WERI-Rb-1 (cell line): ENCODE data around the gene PDGFC.

ENCODE experiments used
- DNase-seq: peaks from one replicate; pipeline ENCODE4 v3.0.0-alpha.2; 2020
- H3K27ac ChIP-seq: fragments of 250-450 bp; sonication (Bioruptor Pico); 2 replicates; pipeline ENCODE4 v1.5.1; 2020; ENCODE audit warnings: mild to moderate bottlenecking, moderate library complexity
- H3K27me3 ChIP-seq: fragments of 250-450 bp; sonication (Bioruptor Pico); 2 replicates; pipeline ENCODE4 v1.5.1; 2021; ENCODE audit warnings: mild to moderate bottlenecking, low read depth, moderate library complexity; ENCODE audit not compliant: insufficient read depth, severe bottlenecking
- H3K36me3 ChIP-seq: fragments of 250-450 bp; sonication (Bioruptor Pico); 2 replicates; pipeline ENCODE4 v1.5.1; 2020; ENCODE audit warnings: mild to moderate bottlenecking, moderate library complexity
- H3K4me3 ChIP-seq: 2 replicates; pipeline ENCODE4 v1.5.1; 2011; ENCODE audit warnings: low read depth, mild to moderate bottlenecking, control low read depth, low read length
- H3K9me3 ChIP-seq: fragments of 250-450 bp; sonication (Bioruptor Pico); 2 replicates; pipeline ENCODE4 v1.5.1; 2021; ENCODE audit warnings: mild to moderate bottlenecking, moderate library complexity; ENCODE audit not compliant: severe bottlenecking
- TF ChIP-seq, protein P1 (sequence below): IDR thresholded peaks from 2 replicates; pipeline ENCODE4 v1.5.1; 2011; ENCODE audit warnings: low read depth, mild to moderate bottlenecking, control low read depth, inconsistent platforms, low read length

The PDGFC gene

DNA sequence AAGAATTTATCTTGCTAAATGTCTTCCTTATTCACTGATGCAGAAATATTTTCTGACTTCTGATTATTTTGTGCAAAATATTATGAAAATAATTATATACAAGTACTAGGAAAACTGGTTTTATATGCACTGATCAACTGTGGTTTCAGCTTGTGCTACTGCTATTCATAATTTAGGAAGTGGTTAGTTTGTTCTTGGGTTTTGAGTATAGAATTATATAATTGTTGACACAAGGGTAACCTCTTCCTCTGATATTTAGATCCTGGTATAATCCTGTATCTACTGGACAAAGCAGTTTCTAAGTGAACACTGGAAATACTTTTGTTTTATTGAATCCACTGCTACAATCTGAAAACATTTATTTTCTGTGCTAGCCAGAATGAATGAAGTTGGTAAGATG is 182.8 kb downstream of the PDGFC start:
- no peak overlapping the region for H3K4me3 ChIP-seq
- TF ChIP-seq, protein P1, sequence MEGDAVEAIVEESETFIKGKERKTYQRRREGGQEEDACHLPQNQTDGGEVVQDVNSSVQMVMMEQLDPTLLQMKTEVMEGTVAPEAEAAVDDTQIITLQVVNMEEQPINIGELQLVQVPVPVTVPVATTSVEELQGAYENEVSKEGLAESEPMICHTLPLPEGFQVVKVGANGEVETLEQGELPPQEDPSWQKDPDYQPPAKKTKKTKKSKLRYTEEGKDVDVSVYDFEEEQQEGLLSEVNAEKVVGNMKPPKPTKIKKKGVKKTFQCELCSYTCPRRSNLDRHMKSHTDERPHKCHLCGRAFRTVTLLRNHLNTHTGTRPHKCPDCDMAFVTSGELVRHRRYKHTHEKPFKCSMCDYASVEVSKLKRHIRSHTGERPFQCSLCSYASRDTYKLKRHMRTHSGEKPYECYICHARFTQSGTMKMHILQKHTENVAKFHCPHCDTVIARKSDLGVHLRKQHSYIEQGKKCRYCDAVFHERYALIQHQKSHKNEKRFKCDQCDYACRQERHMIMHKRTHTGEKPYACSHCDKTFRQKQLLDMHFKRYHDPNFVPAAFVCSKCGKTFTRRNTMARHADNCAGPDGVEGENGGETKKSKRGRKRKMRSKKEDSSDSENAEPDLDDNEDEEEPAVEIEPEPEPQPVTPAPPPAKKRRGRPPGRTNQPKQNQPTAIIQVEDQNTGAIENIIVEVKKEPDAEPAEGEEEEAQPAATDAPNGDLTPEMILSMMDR = no peak
- no peaks in the 10 kb centered on the region for H3K9me3 ChIP-seq
- H3K27me3 ChIP-seq = no peaks in the 10 kb centered on the region
- no peak for DNase-seq
- no peaks in the 10 kb centered on the region for H3K36me3 ChIP-seq
- no peak overlapping the region for H3K27ac ChIP-seq

DNA sequence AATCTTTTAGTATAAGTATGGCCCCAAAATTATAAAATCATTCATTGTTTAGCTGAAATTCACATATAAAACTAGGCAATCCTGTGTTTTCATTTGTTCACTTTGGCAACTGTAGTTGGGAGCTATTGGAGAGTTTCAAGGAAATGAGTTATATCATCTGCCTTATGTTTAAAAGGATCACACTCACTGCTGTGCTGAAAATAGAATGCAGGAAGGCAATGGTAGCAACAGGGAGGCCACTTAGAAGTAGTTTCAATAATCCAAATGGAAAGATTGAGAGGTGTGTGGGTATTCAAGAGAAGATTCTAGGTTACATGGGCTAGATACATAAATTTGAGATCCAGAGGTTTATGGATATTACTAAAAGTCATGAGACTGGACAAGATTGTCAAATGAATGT is 184.9 kb downstream of the PDGFC start:
- no peak for DNase-seq
- TF ChIP-seq, protein P1 = no peak
- Histone ChIP-seq H3K27ac (no peak overlapping the region), H3K9me3 (no peaks in the 10 kb centered on the region), H3K36me3 (no peaks in the 10 kb centered on the region), H3K4me3 (no peak overlapping the region), H3K27me3 (no peaks in the 10 kb centered on the region)

DNA sequence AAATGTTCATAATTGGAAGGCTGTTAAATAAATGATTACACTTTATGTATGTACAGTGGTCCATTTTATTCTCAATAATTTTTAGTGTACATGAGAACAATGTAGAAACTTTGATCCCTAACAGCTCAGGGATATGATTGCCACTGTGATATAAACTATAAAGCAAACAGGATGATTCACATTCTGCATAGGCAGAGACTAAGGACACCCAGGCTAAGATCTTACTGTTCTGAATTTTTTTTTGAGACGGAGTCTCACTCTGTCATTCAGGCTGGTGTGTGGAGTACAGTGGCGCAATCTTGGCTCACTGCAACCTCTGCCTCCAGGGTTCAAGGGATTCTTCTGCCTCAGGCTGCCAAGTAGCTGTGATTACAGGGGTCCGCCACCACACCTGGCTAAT is 186.6 kb downstream of the PDGFC start:
- Histone ChIP-seq H3K27ac (no peak overlapping the region), H3K36me3 (no peaks in the 10 kb centered on the region), H3K4me3 (no peak overlapping the region), H3K9me3 (no peaks in the 10 kb centered on the region), H3K27me3 (no peaks in the 10 kb centered on the region)
- TF ChIP-seq, protein P1 = no peak
- DNase-seq = no peak

DNA sequence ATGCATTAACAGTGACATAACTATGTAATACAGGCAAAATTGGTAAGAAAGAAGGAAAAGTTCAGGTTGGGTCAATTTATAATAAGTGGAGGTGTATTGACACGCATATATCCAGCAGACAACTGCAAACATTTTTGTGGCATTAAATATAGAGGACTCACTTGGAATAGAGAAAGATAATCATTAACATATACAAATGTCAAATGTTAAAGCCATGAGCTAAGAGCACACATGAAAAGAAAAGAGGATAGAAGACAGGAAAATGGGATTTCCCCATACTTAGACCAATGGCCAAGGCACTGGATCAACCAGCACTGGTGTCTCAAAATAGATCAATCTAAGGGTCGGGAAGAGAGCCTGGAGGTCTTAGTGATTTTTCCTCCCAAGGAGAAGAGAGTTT is 187.6 kb downstream of the PDGFC start:
- H3K27ac ChIP-seq = no peak overlapping the region
- H3K36me3 ChIP-seq = no peaks in the 10 kb centered on the region
- H3K27me3 ChIP-seq = no peaks in the 10 kb centered on the region
- TF ChIP-seq, protein P1 = no peak
- no peak overlapping the region for H3K4me3 ChIP-seq
- DNase-seq = no peak
- H3K9me3 ChIP-seq = no peaks in the 10 kb centered on the region

DNA sequence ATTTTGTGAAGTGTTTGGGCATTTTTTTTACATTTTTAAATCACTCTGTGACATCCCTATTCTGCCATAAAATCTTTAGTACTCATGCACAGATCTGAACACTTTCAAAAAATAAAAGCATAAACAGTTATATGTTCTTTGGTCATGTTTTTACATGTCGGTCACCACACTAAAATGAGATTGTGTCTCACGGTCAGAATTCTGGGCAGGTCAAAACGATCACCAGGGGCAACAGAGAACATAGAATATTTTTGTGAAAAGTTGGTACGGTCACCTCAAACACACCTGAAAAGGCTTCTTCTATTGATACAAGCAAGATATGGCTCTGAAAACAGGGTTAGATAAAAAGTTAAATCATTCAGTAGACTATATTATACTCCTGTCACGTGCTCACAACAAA is 189.1 kb downstream of the PDGFC start:
- Histone ChIP-seq H3K4me3 (no peak overlapping the region), H3K27me3 (no peaks in the 10 kb centered on the region), H3K9me3 (no peaks in the 10 kb centered on the region), H3K36me3 (no peaks in the 10 kb centered on the region), H3K27ac (no peak overlapping the region)
- no peak for DNase-seq
- TF ChIP-seq, protein P1 = no peak

DNA sequence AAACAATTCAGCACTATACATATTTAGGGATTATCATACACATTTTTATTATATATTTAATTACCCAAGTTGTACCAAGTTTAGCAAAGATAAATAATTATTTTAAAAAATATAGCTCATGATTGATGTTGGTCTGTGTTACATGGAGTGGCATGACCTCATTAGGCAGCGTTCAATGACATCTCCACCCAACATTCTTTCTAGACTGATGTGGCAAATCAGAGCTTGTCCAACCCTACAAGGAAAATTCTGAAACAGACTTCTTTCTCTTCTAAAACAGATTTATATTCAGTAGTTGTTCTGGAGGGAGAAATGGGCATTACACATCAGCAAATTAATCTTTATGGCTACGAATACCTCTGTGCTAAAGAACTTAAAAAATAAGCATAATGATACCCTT is 189.7 kb downstream of the PDGFC start:
- Histone ChIP-seq H3K9me3 (no peaks in the 10 kb centered on the region), H3K4me3 (no peak overlapping the region), H3K27ac (no peak overlapping the region), H3K27me3 (no peaks in the 10 kb centered on the region), H3K36me3 (no peaks in the 10 kb centered on the region)
- TF ChIP-seq, protein P1 = no peak
- no peak for DNase-seq
